GM12878 (cell line): Measurements from ENCODE around the gene RPL22L1. TPM values are rescaled to one million over a fixed set of nuclear protein-coding genes. Genes with fewer than 3 reads are reported as not detected.

Experiments used
- DPF2 ChIP-seq: fragments of 450-650 bp; IDR thresholded peaks from 2 replicates; pipeline ENCODE4 v1.6.1; 2017; ENCODE audit warnings: mild to moderate bottlenecking
- ESRRA ChIP-seq: IDR thresholded peaks from 2 replicates; pipeline ENCODE4 v1.6.1; 2012; ENCODE audit warnings: mild to moderate bottlenecking, low read length, improper control_type of control experiment
- NBN ChIP-seq: fragments of 450-650 bp; IDR thresholded peaks from 2 replicates; pipeline ENCODE4 v1.6.1; 2016
- NFYA ChIP-seq: IDR thresholded peaks from 2 replicates; pipeline ENCODE4 v1.6.1; 2011; ENCODE audit warnings: low read depth, mild to moderate bottlenecking, low read length, improper control_type of control experiment, borderline replicate concordance
- NR2F1 ChIP-seq: fragments of 450-650 bp; conservative IDR thresholded peaks from 2 replicates; pipeline ENCODE4 v1.6.1; 2017; ENCODE audit warnings: mild to moderate bottlenecking
- NRF1 ChIP-seq: conservative IDR thresholded peaks from 2 replicates; pipeline ENCODE4 v1.6.1; 2011; ENCODE audit warnings: mild to moderate bottlenecking, low read depth, low read length, improper control_type of control experiment
- ZNF217 ChIP-seq: fragments of 450-650 bp; IDR thresholded peaks from 2 replicates; pipeline ENCODE4 v1.6.1; 2017; ENCODE audit warnings: antibody characterized with exemption, mild to moderate bottlenecking
- polyA plus RNA-seq, 11 experiments: library from polyadenylated mRNA; depleted of rRNA in 4 of 11; unstranded in 6 of 11; stranded (reverse) in 5 of 11; fragments of >200 nt; fragmentation: Nextera tagmentation in 4 of 11; fragmentation: Illumina TruSeq in 1 of 11; extraction: Ambion mirVana in 4 of 11; extraction: Trizol in 1 of 11; gene quantifications; 1 replicate in 1 of 11; 2 replicates in 10 of 11; pipeline versions ENCODE4 v1.2.1 to v1.2.3, GENCODE V29; 2011 to 2016; ENCODE audit warnings: inconsistent platforms in 2 of 11, missing spikeins in 2 of 11, low read depth in 1 of 11
- total RNA-seq, 4 experiments: library from RNA; depleted of rRNA in 3 of 4; stranded (reverse); fragments of >200 nt in 3 of 4; fragmentation: Illumina TruSeq in 1 of 4; extraction: Trizol in 1 of 4; gene quantifications; 2 replicates each; pipeline versions ENCODE4 v1.2.1 to v1.2.3, GENCODE V29; 2013 to 2021
- TF ChIP-seq, protein P1 (sequence below): fragments of 450-650 bp; IDR thresholded peaks from 2 replicates; pipeline ENCODE4 v1.6.1; 2016; ENCODE audit warnings: mild to moderate bottlenecking
- TF ChIP-seq, protein P2 (sequence below): fragments of 450-650 bp; IDR thresholded peaks from 2 replicates; pipeline ENCODE4 v1.6.1; 2014; ENCODE audit warnings: mild to moderate bottlenecking

RPL22L1 gene
- total and polyA plus RNA-seq, 10 of the 15 experiments (the other 5 are each of a cell fraction or from before 2014, with no cell fraction given), result 203 to 803 (median 422) TPM

DNA sequence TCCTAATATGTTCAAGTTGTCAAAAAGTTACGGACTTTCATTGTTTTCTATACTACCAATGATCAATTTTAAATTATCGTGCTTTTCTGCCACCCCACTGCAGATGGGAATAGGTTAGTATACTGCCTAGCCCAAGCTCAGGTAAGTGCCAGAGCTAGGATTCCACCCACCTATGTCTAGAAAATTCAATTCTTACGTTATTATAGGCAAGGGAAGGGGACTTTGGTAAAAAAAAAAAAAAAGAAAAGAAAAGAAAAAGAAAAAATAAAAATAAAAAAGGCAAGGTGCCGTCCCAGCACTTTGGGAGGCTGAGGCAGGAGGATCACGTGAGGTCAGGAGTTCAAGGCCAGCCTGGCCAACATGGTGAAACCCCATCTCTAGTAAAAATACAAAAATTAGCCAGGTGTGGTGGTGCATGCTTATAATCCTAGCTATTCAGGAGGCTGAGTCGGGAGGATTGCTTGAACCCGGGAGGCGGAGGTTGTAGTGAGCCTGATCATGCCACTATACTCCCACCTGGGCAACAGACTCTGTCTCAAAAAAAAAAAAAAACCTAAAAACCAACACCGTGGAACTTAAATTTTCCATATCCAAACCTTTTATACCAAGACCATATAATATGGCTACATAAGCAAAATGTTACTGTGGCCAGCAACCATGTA is 1.3 kb downstream of the RPL22L1 start (continued):
- TF ChIP-seq, protein P1, sequence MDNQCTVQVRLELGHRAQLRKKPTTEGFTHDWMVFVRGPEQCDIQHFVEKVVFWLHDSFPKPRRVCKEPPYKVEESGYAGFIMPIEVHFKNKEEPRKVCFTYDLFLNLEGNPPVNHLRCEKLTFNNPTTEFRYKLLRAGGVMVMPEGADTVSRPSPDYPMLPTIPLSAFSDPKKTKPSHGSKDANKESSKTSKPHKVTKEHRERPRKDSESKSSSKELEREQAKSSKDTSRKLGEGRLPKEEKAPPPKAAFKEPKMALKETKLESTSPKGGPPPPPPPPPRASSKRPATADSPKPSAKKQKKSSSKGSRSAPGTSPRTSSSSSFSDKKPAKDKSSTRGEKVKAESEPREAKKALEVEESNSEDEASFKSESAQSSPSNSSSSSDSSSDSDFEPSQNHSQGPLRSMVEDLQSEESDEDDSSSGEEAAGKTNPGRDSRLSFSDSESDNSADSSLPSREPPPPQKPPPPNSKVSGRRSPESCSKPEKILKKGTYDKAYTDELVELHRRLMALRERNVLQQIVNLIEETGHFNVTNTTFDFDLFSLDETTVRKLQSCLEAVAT, result peak; percentile 50; the same call in 1 of the 2 replicates
- no peak for TF ChIP-seq DPF2
- TF ChIP-seq NRF1, result no peak
- no peak for TF ChIP-seq ESRRA
- TF ChIP-seq NBN, result peak; percentile 28; the same call in 1 of the 2 replicates
- no peak for TF ChIP-seq ZNF217
- TF ChIP-seq, protein P2, sequence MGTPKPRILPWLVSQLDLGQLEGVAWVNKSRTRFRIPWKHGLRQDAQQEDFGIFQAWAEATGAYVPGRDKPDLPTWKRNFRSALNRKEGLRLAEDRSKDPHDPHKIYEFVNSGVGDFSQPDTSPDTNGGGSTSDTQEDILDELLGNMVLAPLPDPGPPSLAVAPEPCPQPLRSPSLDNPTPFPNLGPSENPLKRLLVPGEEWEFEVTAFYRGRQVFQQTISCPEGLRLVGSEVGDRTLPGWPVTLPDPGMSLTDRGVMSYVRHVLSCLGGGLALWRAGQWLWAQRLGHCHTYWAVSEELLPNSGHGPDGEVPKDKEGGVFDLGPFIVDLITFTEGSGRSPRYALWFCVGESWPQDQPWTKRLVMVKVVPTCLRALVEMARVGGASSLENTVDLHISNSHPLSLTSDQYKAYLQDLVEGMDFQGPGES, result no peak
- no peak for TF ChIP-seq NFYA
- no peak for TF ChIP-seq NR2F1
